Ectodermal cell (in vitro differentiated cells): ENCODE measurements around the gene FBXW5.
A peak's percentile ranks its signal among the peaks of the same experiment; 100 is the strongest.

Source experiments
- H3K27ac ChIP-seq: 2 replicates; pipeline ENCODE4 v1.7.0; 2013; ENCODE audit warnings: mild to moderate bottlenecking, low read depth, low read length; ENCODE audit not compliant: insufficient read depth, poor library complexity, severe bottlenecking
- H3K27me3 ChIP-seq: 2 replicates; pipeline ENCODE4 v1.7.0; 2013; ENCODE audit warnings: mild to moderate bottlenecking, low read length; ENCODE audit not compliant: insufficient read depth, control insufficient read depth, poor library complexity, severe bottlenecking
- H3K36me3 ChIP-seq: one replicate; pipeline ENCODE4 v1.7.0; 2013; ENCODE audit warnings: low read length; ENCODE audit not compliant: control insufficient read depth, insufficient read depth
- H3K4me1 ChIP-seq: one replicate; pipeline ENCODE4 v1.7.0; 2013; ENCODE audit warnings: low read length; ENCODE audit not compliant: control insufficient read depth, insufficient read depth
- H3K4me3 ChIP-seq: 2 replicates; pipeline ENCODE4 v1.7.0; 2013; ENCODE audit warnings: low read depth, low read length, control low read depth; ENCODE audit not compliant: insufficient read depth
- H3K9me3 ChIP-seq: 2 replicates; pipeline ENCODE4 v1.7.0; 2013; ENCODE audit warnings: mild to moderate bottlenecking, low read length, moderate library complexity; ENCODE audit not compliant: control insufficient read depth
- whole genome bisulfite sequencing, 2 experiments: methylation state at CpG; one replicate each; pipeline ENCODE4 v1.1.7; 2013; ENCODE audit warnings: missing lambda C conversion rate in 2 of 2; 5-methylcytosine and 5-hydroxymethylcytosine counted together

Gene FBXW5

DNA sequence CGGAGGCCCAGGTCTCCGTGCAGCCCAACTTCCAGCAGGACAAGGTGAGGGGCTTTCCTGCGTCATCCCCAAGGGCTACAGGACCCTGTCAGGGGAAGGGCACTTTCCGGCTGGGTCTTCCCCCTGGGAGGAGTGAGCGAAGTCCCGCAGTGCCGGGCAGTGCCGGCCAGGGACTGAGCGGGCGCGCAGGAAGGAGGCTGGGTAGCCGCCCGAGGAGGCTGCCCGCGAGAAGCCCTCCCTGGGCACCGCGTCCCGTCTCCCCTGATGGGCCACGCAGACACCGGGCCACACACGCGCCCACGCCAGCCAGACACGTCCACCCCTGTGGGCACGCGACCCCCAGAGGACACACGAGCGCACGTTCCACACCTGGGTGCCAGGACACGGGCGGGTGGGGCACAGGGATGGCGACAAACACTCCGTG, 33.1 kb upstream of the FBXW5 start:
- no peaks in the 10 kb centered on the region for H3K9me3 ChIP-seq
- whole genome bisulfite sequencing, 2 experiments: 7 to 8% methylated on average over 33 of the region's 33 CpGs
- H3K36me3 ChIP-seq: no peaks in the 10 kb centered on the region
- peaks cover 14% of the 10 kb centered on the region for H3K27me3 ChIP-seq
- peaks cover 3% of the 10 kb centered on the region for H3K4me1 ChIP-seq
- H3K27ac ChIP-seq: no peak overlapping the region
- peak overlapping the region; percentile 36 for H3K4me3 ChIP-seq

DNA sequence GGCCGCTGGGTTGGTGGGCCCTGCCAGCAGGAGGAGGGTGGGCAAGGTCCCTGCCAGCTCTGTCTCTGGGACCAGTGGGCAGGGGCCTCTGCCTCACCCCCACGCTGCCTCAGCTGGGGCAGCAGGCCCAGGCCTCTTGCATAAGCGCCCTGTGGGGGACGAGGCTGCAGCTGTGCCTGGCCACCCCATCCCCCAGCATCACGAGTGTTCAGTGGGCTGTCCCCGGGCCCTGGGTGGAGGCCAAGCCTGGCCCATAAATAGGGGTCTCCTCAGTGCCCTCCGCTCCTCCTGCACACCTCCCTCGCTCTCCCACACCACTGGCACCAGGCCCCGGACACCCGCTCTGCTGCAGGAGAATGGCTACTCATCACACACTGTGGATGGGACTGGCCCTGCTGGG, 32.7 kb upstream of the FBXW5 start, which contains the start of gene PTGDS:
TSS of gene PTGDS (plus strand) at position 282 of the 400 bp plus-strand sequence. CDS start at position 357, 75 bp downstream.
- Histone ChIP-seq H3K27me3 (peaks cover 14% of the 10 kb centered on the region), H3K4me1 (peaks cover 3% of the 10 kb centered on the region), H3K9me3 (no peaks in the 10 kb centered on the region), H3K36me3 (no peaks in the 10 kb centered on the region), H3K27ac (no peak within 1 kb of the TSS), H3K4me3 (peak within 1 kb of the TSS; percentile 36)
- 80 to 81% methylated on average over 10 of the region's 10 CpGs for WGBS, 2 experiments

DNA sequence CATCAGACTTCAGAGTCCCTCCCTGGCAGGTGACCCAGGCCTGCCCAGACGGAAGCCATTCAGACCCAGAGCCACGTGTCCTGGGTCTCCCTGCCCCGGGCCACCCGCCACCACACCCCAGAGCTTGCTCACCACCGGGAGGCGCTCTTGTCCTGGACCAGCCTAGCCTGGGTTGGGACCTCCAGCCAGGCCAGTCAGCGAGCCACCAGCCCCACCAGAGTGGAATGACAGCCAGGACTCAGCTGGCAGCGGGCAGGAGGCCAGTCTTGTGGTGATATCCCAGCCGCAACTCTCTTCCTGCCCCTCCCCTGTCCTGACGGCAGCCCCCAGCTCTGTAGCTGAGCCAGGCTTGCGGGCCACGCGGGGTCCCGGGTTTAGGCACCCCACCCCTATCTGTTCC, 31.1 kb upstream of the FBXW5 start:
- H3K27ac ChIP-seq: no peak overlapping the region
- H3K4me1 ChIP-seq: peaks cover 3% of the 10 kb centered on the region
- H3K4me3 ChIP-seq: no peak overlapping the region
- peaks cover 14% of the 10 kb centered on the region for H3K27me3 ChIP-seq
- H3K9me3 ChIP-seq: no peaks in the 10 kb centered on the region
- WGBS, 2 experiments: 84 to 86% methylated on average over 14 of the region's 14 CpGs
- H3K36me3 ChIP-seq: no peaks in the 10 kb centered on the region

DNA sequence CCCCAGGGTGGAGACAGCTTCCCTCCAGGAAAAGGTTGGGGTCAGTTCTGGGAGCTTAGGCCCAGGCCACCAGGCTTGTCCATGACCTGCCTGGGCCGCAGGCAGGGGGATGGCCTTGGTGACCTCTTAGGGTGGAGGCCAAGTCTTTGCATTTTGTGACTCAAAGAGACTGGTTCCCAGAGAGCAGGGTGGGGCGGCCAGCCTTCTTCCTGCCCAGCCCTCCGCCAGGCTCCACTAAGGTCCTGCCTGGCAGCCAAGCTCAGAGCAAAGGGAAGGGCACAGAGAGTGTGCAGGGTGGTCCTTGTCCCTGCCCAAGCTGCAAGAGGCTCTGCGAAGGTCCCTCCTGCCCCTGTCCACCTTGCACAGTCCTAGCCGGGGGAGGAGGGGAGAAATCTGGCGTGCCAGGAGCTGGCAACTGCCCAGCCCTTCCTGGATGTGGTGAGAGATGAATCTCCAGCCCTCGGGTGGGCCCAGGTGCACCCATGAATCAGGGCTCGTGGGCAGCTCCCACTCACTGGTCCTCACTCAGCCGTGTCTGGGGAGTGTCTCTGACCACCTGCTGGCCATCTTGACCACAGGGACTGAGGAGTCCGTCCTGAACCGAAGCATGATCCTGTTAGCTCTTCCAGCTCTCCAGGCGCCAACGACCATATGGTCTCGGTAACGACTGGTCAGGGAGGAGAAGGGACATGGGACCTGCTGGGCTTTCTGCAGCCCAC, 30.4 kb upstream of the FBXW5 start:
- H3K9me3 ChIP-seq: no peaks in the 10 kb centered on the region
- H3K4me3 ChIP-seq: no peak overlapping the region
- 88% methylated on average over 15 of the region's 15 CpGs for WGBS, 2 experiments
- H3K27ac ChIP-seq: no peak overlapping the region
- H3K4me1 ChIP-seq: peaks cover 3% of the 10 kb centered on the region
- H3K27me3 ChIP-seq: peaks cover 14% of the 10 kb centered on the region
- no peaks in the 10 kb centered on the region for H3K36me3 ChIP-seq

DNA sequence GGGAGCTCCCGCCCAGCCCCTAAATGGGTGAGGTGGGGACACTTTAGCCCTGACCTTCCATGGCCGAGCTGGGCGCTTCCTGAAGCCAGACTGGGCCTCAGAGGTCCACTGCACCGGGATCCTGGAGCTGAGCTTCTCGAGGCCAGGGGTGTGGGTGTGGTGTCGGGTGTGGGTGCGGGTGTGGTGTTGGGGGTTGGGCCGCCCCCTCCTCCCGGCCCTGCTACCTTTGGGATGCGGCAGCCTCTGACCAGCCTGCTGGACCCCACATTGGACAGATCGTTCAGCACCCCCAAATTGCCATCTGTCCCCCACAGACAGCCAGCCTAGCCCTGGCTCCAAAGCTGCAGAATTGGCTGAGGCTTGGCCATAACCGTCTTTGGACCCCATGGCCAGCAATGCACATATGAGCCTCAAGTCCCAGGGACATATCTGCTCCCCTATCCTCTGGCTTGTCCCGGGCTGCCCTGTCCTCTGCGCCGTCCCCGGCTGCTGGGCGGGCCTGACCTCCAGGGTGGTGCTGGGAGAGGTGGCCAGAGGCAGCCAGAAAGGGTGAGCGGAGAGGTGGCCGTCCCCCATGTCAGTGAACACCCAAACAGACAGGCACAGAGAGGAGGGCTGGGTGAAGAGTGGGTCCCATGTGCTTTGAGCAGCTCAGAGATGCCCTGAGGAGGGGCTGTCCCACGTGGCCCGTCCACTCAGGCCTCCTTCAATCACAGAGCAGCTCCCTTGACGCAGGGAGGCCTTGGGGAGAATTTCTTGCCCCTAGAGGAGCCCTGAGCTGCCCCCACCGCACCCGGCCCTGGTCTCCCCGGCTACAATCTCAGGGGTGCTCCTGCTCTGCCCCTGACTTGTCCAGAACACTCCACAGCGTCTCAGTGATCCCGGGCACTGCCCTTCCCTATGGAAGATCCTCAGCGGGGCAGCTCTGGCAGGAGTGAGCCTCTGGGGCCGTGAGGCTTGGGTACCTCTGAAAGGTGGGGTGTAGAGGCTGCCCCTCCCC, 29.4 kb upstream of the FBXW5 start:
- Histone ChIP-seq H3K27me3 (peaks cover 14% of the 10 kb centered on the region), H3K36me3 (no peaks in the 10 kb centered on the region), H3K27ac (no peak overlapping the region), H3K9me3 (no peaks in the 10 kb centered on the region), H3K4me3 (no peak overlapping the region), H3K4me1 (peaks cover 3% of the 10 kb centered on the region)
- WGBS, 2 experiments: 91 to 94% methylated on average over 29 of the region's 29 CpGs

DNA sequence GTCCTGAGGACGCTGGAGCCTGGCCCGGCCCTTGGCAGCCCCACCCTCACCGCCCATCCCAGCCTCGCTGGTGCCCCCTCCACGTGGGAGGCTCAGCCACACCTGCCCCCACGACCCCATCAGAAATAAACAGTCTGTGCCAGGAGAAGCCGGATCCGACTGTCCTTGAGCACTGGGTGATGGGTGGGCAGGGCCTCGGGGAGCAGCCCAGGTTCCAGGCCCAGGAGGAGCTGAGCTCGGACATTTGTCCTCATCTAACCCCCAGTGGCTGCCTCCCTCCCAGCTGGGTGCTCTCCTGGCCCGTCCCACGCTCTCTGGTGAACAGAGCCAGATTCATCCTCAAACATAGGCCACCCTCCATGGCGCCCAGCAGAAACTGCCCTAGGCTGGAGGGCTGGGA, 28.2 kb upstream of the FBXW5 start:
- Histone ChIP-seq H3K36me3 (no peaks in the 10 kb centered on the region), H3K4me3 (no peak overlapping the region), H3K27ac (no peak overlapping the region), H3K27me3 (peaks cover 10% of the 10 kb centered on the region), H3K9me3 (no peaks in the 10 kb centered on the region), H3K4me1 (peaks cover 3% of the 10 kb centered on the region)
- 80 to 85% methylated on average over 13 of the region's 13 CpGs for WGBS, 2 experiments

DNA sequence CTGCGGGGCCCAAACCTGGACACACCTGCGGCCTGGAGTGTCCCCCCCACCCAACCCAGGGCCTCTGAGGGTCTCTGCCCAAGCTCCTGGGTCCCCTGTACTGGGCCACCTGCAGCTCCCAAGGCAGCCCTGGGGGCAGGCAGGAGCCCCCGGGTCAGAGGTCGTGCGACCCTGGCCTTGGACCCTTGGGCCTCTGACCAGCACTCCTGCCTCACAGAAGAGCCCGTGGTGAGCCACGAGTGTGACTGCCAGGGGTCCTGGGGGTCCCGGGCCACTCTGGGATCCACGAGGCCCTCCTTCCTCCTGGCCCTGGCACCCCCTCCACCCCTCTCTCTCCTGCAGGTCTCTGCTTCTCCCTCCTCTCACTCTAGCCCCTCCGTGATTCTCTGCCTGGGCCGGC, 27.8 kb upstream of the FBXW5 start:
- Histone ChIP-seq H3K27ac (no peak overlapping the region), H3K9me3 (no peaks in the 10 kb centered on the region), H3K36me3 (no peaks in the 10 kb centered on the region), H3K4me3 (no peak overlapping the region), H3K27me3 (peaks cover 6% of the 10 kb centered on the region), H3K4me1 (peaks cover under 1% of the 10 kb centered on the region)
- 90 to 92% methylated on average over 11 of the region's 11 CpGs for whole genome bisulfite sequencing, 2 experiments

DNA sequence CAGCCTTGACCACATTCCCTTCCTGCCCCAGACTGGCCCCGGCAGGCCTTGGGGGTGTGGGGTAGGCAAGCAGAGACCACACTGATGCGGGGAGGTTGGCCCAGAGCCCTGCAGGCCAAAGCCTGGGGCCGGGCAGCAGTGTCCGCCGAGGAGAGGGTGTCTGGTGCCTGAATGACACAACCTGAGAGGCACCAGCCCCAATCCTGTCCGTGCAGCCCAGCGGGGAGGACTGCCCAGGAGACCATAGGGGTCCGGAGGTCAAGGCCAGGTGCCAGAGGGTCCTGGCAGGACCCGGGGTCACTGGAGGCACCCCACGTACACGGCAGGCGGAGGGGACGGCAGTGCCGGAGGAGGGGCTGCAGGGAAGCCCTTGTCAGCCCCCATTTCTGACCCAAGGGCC, 27.2 kb upstream of the FBXW5 start:
- H3K36me3 ChIP-seq: no peaks in the 10 kb centered on the region
- H3K9me3 ChIP-seq: no peaks in the 10 kb centered on the region
- WGBS, 2 experiments: 89 to 92% methylated on average over 14 of the region's 14 CpGs
- peaks cover under 1% of the 10 kb centered on the region for H3K27me3 ChIP-seq
- H3K4me1 ChIP-seq: no peaks in the 10 kb centered on the region
- no peak overlapping the region for H3K4me3 ChIP-seq
- no peak overlapping the region for H3K27ac ChIP-seq

DNA sequence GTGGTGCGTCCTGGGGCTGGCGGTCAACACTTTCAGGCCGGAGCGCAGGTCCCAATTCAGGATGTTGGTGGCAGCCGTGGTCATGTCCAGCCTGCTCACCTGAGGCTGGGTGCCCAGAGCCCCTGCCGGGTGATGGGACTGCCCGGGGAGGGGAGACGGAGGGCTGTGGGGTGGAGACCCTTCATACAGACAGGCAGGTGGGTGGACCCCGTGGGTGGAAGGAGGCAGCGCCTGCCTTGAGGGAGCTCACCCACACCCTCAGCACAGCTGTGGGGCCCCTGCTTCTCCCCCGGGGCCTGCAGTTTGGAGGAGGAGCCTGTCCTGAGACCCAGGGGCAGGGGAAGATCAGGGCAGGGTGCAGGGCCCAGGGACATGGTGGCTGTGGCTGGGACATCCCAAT, 25.8 kb upstream of the FBXW5 start:
- Histone ChIP-seq H3K9me3 (no peaks in the 10 kb centered on the region), H3K4me3 (no peak overlapping the region), H3K4me1 (peaks cover 6% of the 10 kb centered on the region), H3K27ac (no peak overlapping the region), H3K27me3 (no peaks in the 10 kb centered on the region), H3K36me3 (no peaks in the 10 kb centered on the region)
- WGBS, 2 experiments: 91 to 95% methylated on average over 11 of the region's 11 CpGs

DNA sequence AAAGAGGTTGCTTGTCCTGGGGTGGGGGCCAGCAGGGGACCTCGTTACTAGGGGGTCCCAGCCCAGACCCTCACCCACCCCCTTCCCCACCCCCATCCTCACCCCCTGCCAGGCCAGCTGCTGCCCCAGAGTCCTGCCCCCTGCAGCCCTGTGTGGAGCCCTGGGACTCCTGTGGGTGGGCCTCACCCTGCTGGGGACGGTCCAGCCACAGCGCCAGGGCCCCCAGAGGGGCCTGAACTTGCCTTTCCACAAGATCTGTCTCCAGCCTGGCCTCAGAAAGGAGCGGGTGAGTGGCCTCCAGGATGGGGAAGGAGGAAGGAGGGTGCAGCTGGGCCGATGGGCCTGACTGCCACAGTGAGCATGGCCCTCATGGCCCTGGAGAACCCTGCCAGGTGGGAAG, 25.2 kb upstream of the FBXW5 start:
- Histone ChIP-seq H3K4me3 (no peak overlapping the region), H3K27me3 (no peaks in the 10 kb centered on the region), H3K27ac (no peak overlapping the region), H3K36me3 (no peaks in the 10 kb centered on the region), H3K9me3 (no peaks in the 10 kb centered on the region), H3K4me1 (peaks cover 6% of the 10 kb centered on the region)
- WGBS, 2 experiments: 81 to 85% methylated on average over 5 of the region's 5 CpGs
